HG03060 (cell line): Measurements from ENCODE around the gene MPV17L.
"Not testable (repeated sequence)": the region's sequence is repeated elsewhere in the genome, so short reads cannot be mapped to it uniquely, and the experiment has no call there.

Experiments
- ATAC-seq: cut with Tn5 transposase; IDR thresholded peaks from one replicate; pipeline ENCODE4 v1.9.1; 2021; ENCODE audit warnings: low read depth, moderate number of reproducible peaks; ENCODE audit not compliant: unreplicated experiment

MPV17L gene

GRCh38 chr16:15395631-15396508 lies at the start of gene MPV17L:
TSS of gene MPV17L (plus strand) at chr16:15395754. CDS start at chr16:15395898, 144 bp downstream.
- not testable (repeated sequence) for ATAC-seq

GRCh38 chr16:15348721-15349120 lies 46.8 kb upstream of the MPV17L start:
- ATAC-seq: not testable (repeated sequence)

GRCh38 chr16:15351251-15351650 lies 44.3 kb upstream of the MPV17L start:
- not testable (repeated sequence) for ATAC-seq

DNA sequence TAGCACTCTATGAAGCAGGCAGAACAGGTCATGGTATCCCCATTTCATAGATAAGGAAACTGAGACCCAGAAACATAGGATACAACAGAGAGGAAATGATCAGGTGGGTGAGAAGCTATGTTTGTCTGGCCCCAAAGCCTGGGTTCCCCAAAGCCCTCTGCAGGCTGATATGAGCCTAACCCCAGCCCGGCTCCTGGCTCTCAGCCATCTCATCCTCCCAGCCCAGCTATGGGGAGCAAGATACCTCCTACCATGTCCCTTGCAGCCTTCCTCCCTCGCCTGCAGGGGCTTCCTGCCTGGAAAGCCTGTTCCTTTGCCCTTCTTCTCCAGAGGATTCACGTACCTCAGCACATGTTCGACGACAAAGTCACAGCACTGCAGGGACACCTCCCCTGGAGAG lies 43.8 kb upstream of the MPV17L start:
- ATAC-seq: not testable (repeated sequence)

- not testable (repeated sequence) for ATAC-seq
Observed at GRCh38 chr16:15352852-15353251, 42.7 kb upstream of the MPV17L start.

- not testable (repeated sequence) for ATAC-seq
Observed at GRCh38 chr16:15354846-15355245, 40.7 kb upstream of the MPV17L start.

GRCh38 chr16:15357495-15357894 lies 38.1 kb upstream of the MPV17L start:
- ATAC-seq: not testable (repeated sequence)

DNA sequence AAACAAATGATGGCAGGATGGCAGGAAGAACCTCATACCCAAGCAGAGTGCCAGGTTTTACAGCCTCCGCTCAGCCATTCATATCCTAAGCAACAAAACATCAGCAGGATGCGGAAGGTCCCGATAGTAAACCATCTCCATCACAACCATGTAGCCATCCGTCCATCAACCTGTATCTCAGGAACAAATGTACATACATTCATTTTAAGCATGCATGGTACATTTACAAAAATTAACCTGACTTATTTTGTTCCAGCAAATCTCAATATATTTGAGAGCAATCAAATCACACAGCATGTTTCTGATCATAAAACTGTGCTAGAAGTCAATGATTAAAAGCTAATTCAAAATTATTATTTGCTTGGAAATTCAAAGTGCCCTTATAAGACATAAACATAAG lies 17.4 kb upstream of the MPV17L start, which contains the start of gene NPIPA5:
NPIPA5 (minus strand) TSS at position 101 of the 400 bp plus-strand sequence; CDS start at position 101, 0 bp downstream.
- ATAC-seq: not testable (repeated sequence)

- ATAC-seq: not testable (repeated sequence)
Observed at GRCh38 chr16:15382810-15383209, 12.7 kb upstream of the MPV17L start.

- ATAC-seq: not testable (repeated sequence)
Observed at GRCh38 chr16:15388060-15388459, 7.5 kb upstream of the MPV17L start.

DNA sequence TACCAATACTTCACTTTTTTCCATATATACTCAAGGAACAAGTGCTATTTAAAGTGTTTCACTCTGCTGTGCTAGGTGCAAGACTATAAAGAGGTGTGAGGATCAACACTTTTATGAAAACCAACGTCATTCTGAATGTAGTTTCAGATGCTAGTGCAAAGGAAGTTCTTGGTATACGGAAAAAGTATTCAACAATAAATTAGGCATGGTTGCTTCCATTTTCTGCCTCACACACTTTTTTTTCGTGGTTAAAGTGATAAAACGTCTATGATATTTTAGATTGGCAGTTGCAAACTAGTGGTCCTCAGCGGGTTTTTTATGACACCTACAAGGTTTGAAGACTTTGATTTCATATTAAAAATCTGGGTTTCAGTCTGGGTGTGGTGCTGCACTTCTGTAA lies 5.6 kb upstream of the MPV17L start:
- ATAC-seq: not testable (repeated sequence)

- not testable (repeated sequence) for ATAC-seq
Observed at GRCh38 chr16:15393025-15393424, 2.5 kb upstream of the MPV17L start.

DNA sequence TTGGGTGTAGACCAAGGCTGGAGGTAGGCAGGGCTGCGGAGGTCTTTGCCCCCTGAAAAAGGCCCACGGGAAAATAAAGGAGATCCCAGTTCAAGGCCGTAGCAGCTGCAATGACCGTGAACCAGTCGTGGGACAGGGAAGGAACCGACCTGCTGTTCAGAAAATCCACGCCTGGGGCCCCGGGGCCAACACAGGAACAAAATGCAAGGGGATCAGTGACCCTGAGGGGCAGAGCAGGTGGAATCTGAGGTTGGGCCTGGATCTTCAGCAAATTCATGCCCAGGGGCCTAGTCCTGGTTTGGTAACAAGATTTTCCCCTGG lies 915 bp downstream of the MPV17L start:
- not testable (repeated sequence) for ATAC-seq

DNA sequence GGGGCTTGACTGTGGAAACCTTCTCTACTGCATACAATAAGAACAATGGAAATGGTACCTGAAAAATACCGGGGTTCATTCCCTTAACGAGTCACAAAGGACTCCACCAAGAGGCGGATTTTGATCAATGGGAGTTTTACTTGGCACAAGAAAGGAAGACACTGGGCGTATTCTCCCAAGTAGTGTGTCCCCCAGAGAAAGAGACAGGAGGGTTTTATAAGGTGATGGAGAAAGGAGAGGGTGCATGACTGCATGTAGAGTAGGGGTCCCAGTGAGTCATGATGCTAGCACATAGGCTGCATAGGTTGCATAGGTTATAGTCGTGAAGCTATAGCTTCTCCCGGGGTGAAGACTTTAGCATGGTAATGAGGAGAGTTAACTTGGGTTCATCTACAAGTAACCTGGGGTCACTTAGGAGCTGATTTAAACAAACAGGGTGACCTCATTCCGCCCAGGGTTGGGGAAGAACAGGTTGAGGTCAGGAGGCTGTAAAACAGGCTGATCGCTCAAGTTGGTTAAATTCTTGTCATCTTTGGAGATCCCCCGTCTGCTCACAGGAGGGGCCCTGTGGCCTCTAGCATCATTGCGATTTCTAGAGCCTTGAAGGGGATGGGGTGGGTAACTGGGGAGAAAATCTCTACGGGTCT lies 1.5 kb downstream of the MPV17L start:
- no peak for ATAC-seq

- ATAC-seq: no peak
Observed at GRCh38 chr16:15398618-15399316, 3.2 kb downstream of the MPV17L start.

DNA sequence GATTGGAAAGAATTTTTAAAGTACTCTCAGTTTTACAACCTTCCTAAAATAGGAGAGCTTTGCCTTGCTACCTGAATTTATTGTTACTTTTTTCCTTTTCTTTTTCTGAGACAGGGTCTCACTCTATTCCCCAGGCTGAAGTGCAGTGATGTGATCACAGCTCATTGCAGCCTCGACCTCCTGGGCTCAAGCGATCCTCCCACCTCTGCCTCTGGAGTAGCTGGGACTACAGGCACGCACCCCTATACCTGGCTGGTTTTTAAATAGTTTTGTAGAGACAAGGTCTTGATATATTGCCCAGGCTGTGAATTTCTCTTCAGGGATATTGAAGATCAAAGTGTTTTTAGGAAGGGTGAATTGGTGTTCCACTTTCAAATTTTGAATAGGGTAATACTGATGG lies 3.8 kb downstream of the MPV17L start:
- ATAC-seq: no peak

GRCh38 chr16:15400314-15400713 lies 4.8 kb downstream of the MPV17L start:
- not testable (repeated sequence) for ATAC-seq

DNA sequence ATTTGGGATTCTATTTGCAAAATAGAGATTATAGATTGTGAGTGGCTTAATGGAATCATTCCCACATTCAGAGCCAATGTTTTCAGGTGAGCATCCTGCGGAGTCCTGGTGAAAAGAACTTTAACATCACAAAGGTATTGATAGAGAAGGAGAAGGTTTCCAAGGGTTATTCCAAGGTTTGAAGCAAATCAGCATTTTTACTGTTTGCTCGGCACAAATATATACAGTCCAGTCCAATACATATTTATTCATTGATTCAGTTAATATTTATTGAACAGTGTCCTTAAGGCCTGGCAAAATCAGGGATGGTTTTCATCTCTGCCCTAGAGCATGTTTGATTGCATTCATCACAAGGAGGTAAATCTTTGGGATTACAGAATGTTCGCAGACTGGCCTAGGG lies 6.4 kb downstream of the MPV17L start:
- ATAC-seq: no peak

DNA sequence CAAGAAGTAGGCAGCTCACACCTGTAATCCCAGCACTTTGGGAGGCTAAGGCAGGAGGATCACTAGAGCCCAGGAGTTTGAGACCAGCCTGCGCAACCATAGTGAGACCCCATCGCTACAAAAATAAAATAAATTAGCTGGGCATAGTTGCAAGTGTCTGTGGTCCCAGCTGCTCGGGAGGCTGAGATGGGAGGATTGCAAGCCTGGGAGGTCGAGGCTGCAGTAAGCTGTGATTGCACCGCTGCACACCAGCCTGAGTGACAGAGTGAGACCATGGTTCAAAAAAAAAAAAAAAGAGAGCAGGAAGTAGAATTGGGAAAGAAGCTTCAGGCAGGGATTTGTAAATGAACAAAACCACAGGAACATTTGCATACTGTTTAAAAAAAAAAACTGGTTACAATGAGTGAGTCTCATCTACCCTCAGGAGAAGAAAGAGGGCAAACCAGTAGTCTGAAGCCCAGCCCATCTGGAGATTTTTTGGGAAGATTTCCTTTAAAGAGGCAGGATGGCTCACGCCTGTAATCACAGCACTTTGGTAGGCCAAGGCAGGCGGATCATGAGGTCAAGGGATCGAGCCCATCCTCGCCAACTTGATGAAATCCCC lies 7.9 kb downstream of the MPV17L start:
- no peak for ATAC-seq

GRCh38 chr16:15404091-15404490 lies 8.5 kb downstream of the MPV17L start:
- ATAC-seq: not testable (repeated sequence)

- no peak for ATAC-seq
Observed at GRCh38 chr16:15404792-15405191, 9.2 kb downstream of the MPV17L start.
